ENCODE data around the gene SYVN1.

The SYVN1 gene

DNA sequence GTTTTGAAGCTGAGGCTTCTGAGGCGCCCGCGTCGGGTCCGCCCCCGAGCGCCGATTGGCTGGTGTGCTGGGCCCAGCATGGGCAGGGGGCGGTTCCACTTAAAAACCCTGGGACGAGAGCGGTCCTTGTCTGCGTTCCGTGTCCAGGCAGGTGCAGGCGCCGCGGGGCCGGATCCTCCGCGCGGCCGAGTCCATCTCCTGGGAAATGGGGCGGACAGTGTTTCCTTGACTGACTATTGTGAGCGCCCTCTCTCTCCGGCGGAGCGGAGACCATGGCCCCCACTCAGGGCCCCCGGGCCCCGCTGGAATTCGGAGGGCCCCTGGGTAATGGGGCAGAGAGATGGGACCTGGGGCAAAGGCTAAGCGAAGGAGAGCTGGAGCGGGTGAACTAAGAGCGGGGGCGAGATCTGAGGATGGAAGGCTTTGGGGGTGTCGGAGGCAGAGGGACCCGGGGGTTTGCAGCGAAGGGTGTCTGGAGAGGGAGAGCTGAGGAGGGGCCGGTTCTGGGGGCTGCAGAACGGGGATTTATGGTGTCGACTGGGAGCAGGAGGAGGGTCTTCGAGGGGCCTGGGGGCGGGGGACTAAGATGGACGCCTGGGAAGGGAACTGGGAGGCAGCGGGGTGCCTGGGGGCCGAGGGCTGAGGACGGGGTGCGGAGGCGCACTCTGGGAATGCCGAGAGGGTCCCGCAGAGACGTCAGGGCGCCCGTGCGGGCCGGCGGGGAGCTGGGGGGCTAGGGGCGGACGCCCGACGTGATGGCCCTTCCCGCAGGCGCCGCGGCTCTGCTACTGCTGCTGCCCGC lies 22.4 kb downstream of the SYVN1 start, which contains the start of gene TM7SF2 (continued):
- TF ChIP-seq, protein P1, sequence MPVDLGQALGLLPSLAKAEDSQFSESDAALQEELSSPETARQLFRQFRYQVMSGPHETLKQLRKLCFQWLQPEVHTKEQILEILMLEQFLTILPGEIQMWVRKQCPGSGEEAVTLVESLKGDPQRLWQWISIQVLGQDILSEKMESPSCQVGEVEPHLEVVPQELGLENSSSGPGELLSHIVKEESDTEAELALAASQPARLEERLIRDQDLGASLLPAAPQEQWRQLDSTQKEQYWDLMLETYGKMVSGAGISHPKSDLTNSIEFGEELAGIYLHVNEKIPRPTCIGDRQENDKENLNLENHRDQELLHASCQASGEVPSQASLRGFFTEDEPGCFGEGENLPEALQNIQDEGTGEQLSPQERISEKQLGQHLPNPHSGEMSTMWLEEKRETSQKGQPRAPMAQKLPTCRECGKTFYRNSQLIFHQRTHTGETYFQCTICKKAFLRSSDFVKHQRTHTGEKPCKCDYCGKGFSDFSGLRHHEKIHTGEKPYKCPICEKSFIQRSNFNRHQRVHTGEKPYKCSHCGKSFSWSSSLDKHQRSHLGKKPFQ (tag by site-specific recombination; IDR thresholded peaks at IDR 0.05): no peak
- TF ChIP-seq ZNF610 (tag by site-specific recombination; IDR thresholded peaks at IDR 0.05; ENCODE audit: borderline replicate concordance) (no peak), ZSCAN30 (tag by site-specific recombination; IDR thresholded peaks at IDR 0.05) (peak; percentile 57; the same call in 1 of the 2 replicates), IKZF3 (tag by site-specific recombination; IDR thresholded peaks at IDR 0.05) (peak; percentile 78), ZNF837 (tag by site-specific recombination; IDR thresholded peaks at IDR 0.05) (no peak), GFI1B (tag by site-specific recombination; IDR thresholded peaks at IDR 0.05) (no peak), ZNF747 (tag by site-specific recombination; IDR thresholded peaks at IDR 0.05) (no peak), BCL11B (tag by site-specific recombination; IDR thresholded peaks at IDR 0.05; ENCODE audit: low read depth) (no peak), ZNF202 (tag by site-specific recombination; IDR thresholded peaks at IDR 0.05; ENCODE audit: borderline replicate concordance) (no peak), ZFHX2 (tag by site-specific recombination; conservative IDR thresholded peaks at IDR 0.05) (peak; percentile 58), KLF16 (tag by site-specific recombination; IDR thresholded peaks at IDR 0.05) (no peak), ZNF558 (tag by site-specific recombination; IDR thresholded peaks at IDR 0.05) (no peak), SETDB1 (IDR thresholded peaks at IDR 0.05; ENCODE audit: insufficient read length, low read length) (no peak), YY2 (tag by site-specific recombination; IDR thresholded peaks at IDR 0.05) (no peak; the same call in 1 of the 2 replicates), ZBTB20 (tag by site-specific recombination; IDR thresholded peaks at IDR 0.05) (peak; percentile 53), ZNF792 (tag by site-specific recombination; IDR thresholded peaks at IDR 0.05) (no peak), ZBTB1 (tag by site-specific recombination; IDR thresholded peaks at IDR 0.05) (no peak), SCRT1 (tag by site-specific recombination; IDR thresholded peaks at IDR 0.05; ENCODE audit: borderline replicate concordance) (no peak), BCL11A (tag by site-specific recombination; IDR thresholded peaks at IDR 0.05; ENCODE audit: low read depth) (0 out of 2 replicates have a peak, but pooled peaks have one; percentile 50), ZNF366 (tag by site-specific recombination; conservative IDR thresholded peaks at IDR 0.05) (no peak), ZNF423 (tag by site-specific recombination; IDR thresholded peaks at IDR 0.05) (no peak), ZNF571 (tag by site-specific recombination; IDR thresholded peaks at IDR 0.05) (no peak), ZNF600 (tag by site-specific recombination; IDR thresholded peaks at IDR 0.05) (peak; percentile 62; the same call in 1 of the 2 replicates)
- TF ChIP-seq, protein P2, sequence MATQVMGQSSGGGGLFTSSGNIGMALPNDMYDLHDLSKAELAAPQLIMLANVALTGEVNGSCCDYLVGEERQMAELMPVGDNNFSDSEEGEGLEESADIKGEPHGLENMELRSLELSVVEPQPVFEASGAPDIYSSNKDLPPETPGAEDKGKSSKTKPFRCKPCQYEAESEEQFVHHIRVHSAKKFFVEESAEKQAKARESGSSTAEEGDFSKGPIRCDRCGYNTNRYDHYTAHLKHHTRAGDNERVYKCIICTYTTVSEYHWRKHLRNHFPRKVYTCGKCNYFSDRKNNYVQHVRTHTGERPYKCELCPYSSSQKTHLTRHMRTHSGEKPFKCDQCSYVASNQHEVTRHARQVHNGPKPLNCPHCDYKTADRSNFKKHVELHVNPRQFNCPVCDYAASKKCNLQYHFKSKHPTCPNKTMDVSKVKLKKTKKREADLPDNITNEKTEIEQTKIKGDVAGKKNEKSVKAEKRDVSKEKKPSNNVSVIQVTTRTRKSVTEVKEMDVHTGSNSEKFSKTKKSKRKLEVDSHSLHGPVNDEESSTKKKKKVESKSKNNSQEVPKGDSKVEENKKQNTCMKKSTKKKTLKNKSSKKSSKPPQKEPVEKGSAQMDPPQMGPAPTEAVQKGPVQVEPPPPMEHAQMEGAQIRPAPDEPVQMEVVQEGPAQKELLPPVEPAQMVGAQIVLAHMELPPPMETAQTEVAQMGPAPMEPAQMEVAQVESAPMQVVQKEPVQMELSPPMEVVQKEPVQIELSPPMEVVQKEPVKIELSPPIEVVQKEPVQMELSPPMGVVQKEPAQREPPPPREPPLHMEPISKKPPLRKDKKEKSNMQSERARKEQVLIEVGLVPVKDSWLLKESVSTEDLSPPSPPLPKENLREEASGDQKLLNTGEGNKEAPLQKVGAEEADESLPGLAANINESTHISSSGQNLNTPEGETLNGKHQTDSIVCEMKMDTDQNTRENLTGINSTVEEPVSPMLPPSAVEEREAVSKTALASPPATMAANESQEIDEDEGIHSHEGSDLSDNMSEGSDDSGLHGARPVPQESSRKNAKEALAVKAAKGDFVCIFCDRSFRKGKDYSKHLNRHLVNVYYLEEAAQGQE (tag by site-specific recombination; IDR thresholded peaks at IDR 0.05): no peak
- TF ChIP-seq, protein P3, sequence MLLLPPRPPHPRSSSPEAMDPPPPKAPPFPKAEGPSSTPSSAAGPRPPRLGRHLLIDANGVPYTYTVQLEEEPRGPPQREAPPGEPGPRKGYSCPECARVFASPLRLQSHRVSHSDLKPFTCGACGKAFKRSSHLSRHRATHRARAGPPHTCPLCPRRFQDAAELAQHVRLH (tag by site-specific recombination; IDR thresholded peaks at IDR 0.05): no peak
- TF ChIP-seq, protein P4, sequence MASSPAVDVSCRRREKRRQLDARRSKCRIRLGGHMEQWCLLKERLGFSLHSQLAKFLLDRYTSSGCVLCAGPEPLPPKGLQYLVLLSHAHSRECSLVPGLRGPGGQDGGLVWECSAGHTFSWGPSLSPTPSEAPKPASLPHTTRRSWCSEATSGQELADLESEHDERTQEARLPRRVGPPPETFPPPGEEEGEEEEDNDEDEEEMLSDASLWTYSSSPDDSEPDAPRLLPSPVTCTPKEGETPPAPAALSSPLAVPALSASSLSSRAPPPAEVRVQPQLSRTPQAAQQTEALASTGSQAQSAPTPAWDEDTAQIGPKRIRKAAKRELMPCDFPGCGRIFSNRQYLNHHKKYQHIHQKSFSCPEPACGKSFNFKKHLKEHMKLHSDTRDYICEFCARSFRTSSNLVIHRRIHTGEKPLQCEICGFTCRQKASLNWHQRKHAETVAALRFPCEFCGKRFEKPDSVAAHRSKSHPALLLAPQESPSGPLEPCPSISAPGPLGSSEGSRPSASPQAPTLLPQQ (tag by site-specific recombination; IDR thresholded peaks at IDR 0.05): peak; percentile 16; the same call in 1 of the 2 replicates
- TF ChIP-seq, protein P5, sequence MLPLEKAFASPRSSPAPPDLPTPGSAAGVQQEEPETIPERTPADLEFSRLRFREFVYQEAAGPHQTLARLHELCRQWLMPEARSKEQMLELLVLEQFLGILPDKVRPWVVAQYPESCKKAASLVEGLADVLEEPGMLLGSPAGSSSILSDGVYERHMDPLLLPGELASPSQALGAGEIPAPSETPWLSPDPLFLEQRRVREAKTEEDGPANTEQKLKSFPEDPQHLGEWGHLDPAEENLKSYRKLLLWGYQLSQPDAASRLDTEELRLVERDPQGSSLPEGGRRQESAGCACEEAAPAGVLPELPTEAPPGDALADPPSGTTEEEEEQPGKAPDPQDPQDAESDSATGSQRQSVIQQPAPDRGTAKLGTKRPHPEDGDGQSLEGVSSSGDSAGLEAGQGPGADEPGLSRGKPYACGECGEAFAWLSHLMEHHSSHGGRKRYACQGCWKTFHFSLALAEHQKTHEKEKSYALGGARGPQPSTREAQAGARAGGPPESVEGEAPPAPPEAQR (tag by site-specific recombination; IDR thresholded peaks at IDR 0.05): no peak
- TF ChIP-seq, protein P6, sequence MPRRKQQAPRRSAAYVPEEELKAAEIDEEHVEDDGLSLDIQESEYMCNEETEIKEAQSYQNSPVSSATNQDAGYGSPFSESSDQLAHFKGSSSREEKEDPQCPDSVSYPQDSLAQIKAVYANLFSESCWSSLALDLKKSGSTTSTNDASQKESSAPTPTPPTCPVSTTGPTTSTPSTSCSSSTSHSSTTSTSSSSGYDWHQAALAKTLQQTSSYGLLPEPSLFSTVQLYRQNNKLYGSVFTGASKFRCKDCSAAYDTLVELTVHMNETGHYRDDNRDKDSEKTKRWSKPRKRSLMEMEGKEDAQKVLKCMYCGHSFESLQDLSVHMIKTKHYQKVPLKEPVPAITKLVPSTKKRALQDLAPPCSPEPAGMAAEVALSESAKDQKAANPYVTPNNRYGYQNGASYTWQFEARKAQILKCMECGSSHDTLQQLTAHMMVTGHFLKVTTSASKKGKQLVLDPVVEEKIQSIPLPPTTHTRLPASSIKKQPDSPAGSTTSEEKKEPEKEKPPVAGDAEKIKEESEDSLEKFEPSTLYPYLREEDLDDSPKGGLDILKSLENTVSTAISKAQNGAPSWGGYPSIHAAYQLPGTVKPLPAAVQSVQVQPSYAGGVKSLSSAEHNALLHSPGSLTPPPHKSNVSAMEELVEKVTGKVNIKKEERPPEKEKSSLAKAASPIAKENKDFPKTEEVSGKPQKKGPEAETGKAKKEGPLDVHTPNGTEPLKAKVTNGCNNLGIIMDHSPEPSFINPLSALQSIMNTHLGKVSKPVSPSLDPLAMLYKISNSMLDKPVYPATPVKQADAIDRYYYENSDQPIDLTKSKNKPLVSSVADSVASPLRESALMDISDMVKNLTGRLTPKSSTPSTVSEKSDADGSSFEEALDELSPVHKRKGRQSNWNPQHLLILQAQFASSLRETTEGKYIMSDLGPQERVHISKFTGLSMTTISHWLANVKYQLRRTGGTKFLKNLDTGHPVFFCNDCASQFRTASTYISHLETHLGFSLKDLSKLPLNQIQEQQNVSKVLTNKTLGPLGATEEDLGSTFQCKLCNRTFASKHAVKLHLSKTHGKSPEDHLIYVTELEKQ (tag by site-specific recombination; IDR thresholded peaks at IDR 0.05; ENCODE audit: borderline replicate concordance): no peak

Data from HEK293 (cell line).